Smooth muscle cell (in vitro differentiated cells): ENCODE results near the gene ERC2. TPM values are rescaled to one million over a fixed set of nuclear protein-coding genes. Genes with fewer than 3 reads are reported as not detected.

Experiments
- DNase-seq: peaks from one replicate; lab custom pipeline; 2025; ENCODE audit not compliant: unreplicated experiment; lab: John Stamatoyannopoulos, UW
- H2AFZ ChIP-seq: fragments of 200-600 bp; sonication (generic); 2 replicates; pipeline ENCODE4 v1.6.0; 2016; ENCODE audit warnings: antibody characterized with exemption, low read depth, mild to moderate bottlenecking
- H3F3A ChIP-seq: fragments of 200-600 bp; sonication (generic); 2 replicates; pipeline ENCODE4 v1.6.0; 2017; ENCODE audit warnings: antibody characterized with exemption, low read depth
- H3K27ac ChIP-seq: fragments of 200-600 bp; sonication (generic); 2 replicates; pipeline ENCODE4 v1.5.1; 2016; ENCODE audit warnings: low read depth, mild to moderate bottlenecking
- H3K27me3 ChIP-seq: fragments of 200-600 bp; sonication (generic); 2 replicates; pipeline ENCODE4 v1.6.1; 2016; ENCODE audit warnings: low read depth, mild to moderate bottlenecking
- H3K36me3 ChIP-seq: fragments of 200-600 bp; sonication (generic); 2 replicates; pipeline ENCODE4 v1.5.1; 2016; ENCODE audit warnings: low read depth
- H3K4me1 ChIP-seq: fragments of 200-600 bp; sonication (generic); 2 replicates; pipeline ENCODE4 v1.5.1; 2016; ENCODE audit warnings: low read depth
- H3K4me2 ChIP-seq: fragments of 200-600 bp; sonication (generic); 2 replicates; pipeline ENCODE4 v1.6.0; 2016; ENCODE audit warnings: mild to moderate bottlenecking
- H3K4me3 ChIP-seq: fragments of 200-600 bp; sonication (generic); 2 replicates; pipeline ENCODE4 v1.5.1; 2016; ENCODE audit warnings: mild to moderate bottlenecking
- H3K79me2 ChIP-seq: fragments of 200-600 bp; sonication (generic); 2 replicates; pipeline ENCODE4 v1.6.0; 2016; ENCODE audit warnings: low read depth, mild to moderate bottlenecking
- H3K9ac ChIP-seq: fragments of 200-600 bp; sonication (generic); 2 replicates; pipeline ENCODE4 v1.6.0; 2016; ENCODE audit warnings: low read depth
- H3K9me3 ChIP-seq: fragments of 200-600 bp; sonication (generic); replicated peaks from 2 replicates; pipeline ENCODE4 v1.5.1; 2016; ENCODE audit warnings: low read depth
- H4K20me1 ChIP-seq: fragments of 200-600 bp; sonication (generic); 2 replicates; pipeline ENCODE4 v1.6.0; 2016; ENCODE audit warnings: low read depth
- CTCF ChIP-seq: fragments of 200-600 bp; sonication (generic); IDR thresholded peaks from 2 replicates; pipeline ENCODE4 v1.5.1; 2017; ENCODE audit warnings: borderline replicate concordance, mild to moderate bottlenecking, antibody characterized with exemption; ENCODE audit not compliant: insufficient read depth, poor library complexity, severe bottlenecking
- WGBS: methylation state at CpG from one replicate; pipeline ENCODE4 v1.1.7; 2016; ENCODE audit warnings: low lambda C conversion rate; 5-methylcytosine and 5-hydroxymethylcytosine counted together
- polyA plus RNA-seq: library from polyadenylated mRNA; unstranded; fragments of >200 nt; fragmentation: Nextera tagmentation; extraction: Ambion mirVana; gene quantifications from 2 replicates; pipeline ENCODE4 v1.2.1, GENCODE V29; 2016
- total RNA-seq: library from RNA; depleted of rRNA; stranded (reverse); fragments of >200 nt; gene quantifications from 2 replicates; pipeline ENCODE4 v1.2.3, GENCODE V29; 2014

Gene ERC2
- total and polyA plus RNA-seq, 2 experiments from 2014 or later: 1.1 TPM; not detected in 1

GRCh38 chr3:56467801-56468183 lies 475 bp downstream of the ERC2 start:
- Histone ChIP-seq H2AFZ (peak overlapping the region; percentile 94), H3K27ac (no peak overlapping the region), H3K79me2 (no peaks in the 10 kb centered on the region), H3K27me3 (peaks cover 25% of the 10 kb centered on the region), H3K4me2 (peak overlapping the region; percentile 99), H3K9me3 (no peaks in the 10 kb centered on the region), H3K4me3 (peak overlapping the region; percentile 80), H3F3A (peaks cover 10% of the 10 kb centered on the region), H4K20me1 (no peaks in the 10 kb centered on the region), H3K36me3 (no peaks in the 10 kb centered on the region), H3K9ac (no peak overlapping the region), H3K4me1 (peaks cover 5% of the 10 kb centered on the region)
- under 1% methylated on average over 23 of the region's 28 CpGs for WGBS
- no peak for TF ChIP-seq CTCF
- DNase-seq: no peak

DNA sequence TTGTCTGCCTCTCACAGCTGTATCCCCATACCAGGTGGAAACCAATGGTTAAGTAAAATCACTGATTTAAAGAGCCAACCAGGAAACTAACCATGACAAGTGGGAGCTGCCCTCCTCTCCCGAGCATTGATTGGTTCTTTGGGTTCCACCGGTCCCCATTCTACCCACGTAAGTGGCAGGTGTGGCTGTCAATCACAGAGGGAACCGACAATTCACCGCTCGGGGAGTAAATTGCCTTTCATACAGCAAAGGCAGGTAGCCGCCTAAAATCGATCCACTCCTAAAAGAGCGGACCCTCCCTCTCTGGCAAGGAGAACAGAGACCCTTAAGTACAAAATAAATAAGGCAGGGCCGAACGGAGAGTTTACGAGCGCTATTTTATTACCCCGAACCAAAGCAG lies 1.2 kb downstream of the ERC2 start:
- H3K36me3 ChIP-seq: no peaks in the 10 kb centered on the region
- H3K27me3 ChIP-seq: peaks cover 28% of the 10 kb centered on the region
- TF ChIP-seq CTCF: no peak
- peak overlapping the region; percentile 99 for H3K4me2 ChIP-seq
- H3K9me3 ChIP-seq: no peaks in the 10 kb centered on the region
- H3K9ac ChIP-seq: no peak overlapping the region
- no peak for DNase-seq
- H3F3A ChIP-seq: peaks cover 10% of the 10 kb centered on the region
- H3K4me1 ChIP-seq: peaks cover 5% of the 10 kb centered on the region
- no peaks in the 10 kb centered on the region for H3K79me2 ChIP-seq
- 2% methylated on average over 14 of the region's 14 CpGs for WGBS
- H3K27ac ChIP-seq: no peak overlapping the region
- peak overlapping the region; percentile 94 for H2AFZ ChIP-seq
- peak overlapping the region; percentile 80 for H3K4me3 ChIP-seq
- H4K20me1 ChIP-seq: no peaks in the 10 kb centered on the region

DNA sequence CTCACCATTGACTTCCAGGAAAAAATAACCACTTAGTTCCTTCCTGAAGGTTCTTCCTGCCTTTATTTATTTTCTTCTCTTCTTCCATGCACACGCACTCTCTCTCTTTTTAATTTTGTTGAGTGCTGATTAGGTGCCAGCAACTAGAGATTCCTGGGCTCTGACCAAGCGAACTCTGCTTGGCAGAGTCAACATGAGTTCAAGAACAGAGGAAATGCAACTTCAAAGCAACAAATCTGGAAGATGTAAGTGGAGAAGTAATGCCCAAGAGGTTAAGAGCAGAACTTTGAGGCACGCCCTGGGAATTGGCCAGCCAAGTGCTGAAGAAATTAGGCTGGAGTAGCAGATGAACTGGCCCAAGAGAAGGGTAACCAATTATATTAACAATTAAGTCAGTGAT lies 8.5 kb downstream of the ERC2 start:
- Histone ChIP-seq H3K9me3 (no peaks in the 10 kb centered on the region), H3K27ac (no peak overlapping the region), H3K36me3 (no peaks in the 10 kb centered on the region), H3K4me1 (no peaks in the 10 kb centered on the region), H3K4me2 (no peak overlapping the region), H3K79me2 (no peaks in the 10 kb centered on the region), H4K20me1 (no peaks in the 10 kb centered on the region), H3K4me3 (no peak overlapping the region), H2AFZ (no peak overlapping the region), H3K27me3 (peaks cover 10% of the 10 kb centered on the region), H3F3A (no peaks in the 10 kb centered on the region), H3K9ac (no peak overlapping the region)
- 93% methylated on average over 3 of the region's 3 CpGs for WGBS
- TF ChIP-seq CTCF: no peak
- no peak for DNase-seq

DNA sequence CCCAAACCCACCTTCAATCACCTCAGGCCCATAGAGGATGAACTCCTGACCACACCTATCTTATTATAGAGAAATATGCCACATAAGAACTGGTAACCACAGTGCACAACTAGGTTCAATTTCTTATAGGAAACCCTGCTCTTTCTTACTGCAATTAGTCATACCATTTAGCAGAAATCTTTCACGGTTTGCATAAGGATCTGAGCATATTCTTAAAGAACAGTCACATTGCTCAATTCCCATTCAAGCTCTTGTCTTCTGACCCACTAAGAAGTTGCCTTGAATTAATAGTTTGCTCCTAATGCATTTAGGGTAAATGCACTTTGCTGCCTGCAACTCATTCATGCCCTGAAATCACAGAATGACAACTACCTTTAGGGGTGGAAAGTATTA lies 9.2 kb downstream of the ERC2 start:
- Histone ChIP-seq H3K4me1 (no peaks in the 10 kb centered on the region), H3K27ac (no peak overlapping the region), H4K20me1 (no peaks in the 10 kb centered on the region), H3K9ac (no peak overlapping the region), H3K9me3 (no peaks in the 10 kb centered on the region), H3K4me3 (no peak overlapping the region), H3K27me3 (peaks cover 9% of the 10 kb centered on the region), H3K4me2 (no peak overlapping the region), H2AFZ (no peak overlapping the region), H3K79me2 (no peaks in the 10 kb centered on the region), H3F3A (no peaks in the 10 kb centered on the region), H3K36me3 (no peaks in the 10 kb centered on the region)
- WGBS: 61% methylated on average over 1 of the region's 1 CpG
- TF ChIP-seq CTCF: no peak
- DNase-seq: no peak
